ENCODE data around the gene SH3BP5L.
A peak's percentile ranks its signal among the peaks of the same experiment; 100 is the strongest.

The SH3BP5L gene

GRCh38 chr1:248824701-248825100 lies 1.0 kb downstream of the SH3BP5L start:
- Histone ChIP-seq H3K27me3 (ENCODE audit: insufficient read depth, insufficient read length) (no peaks in the 10 kb centered on the region), H3K9me3 (ENCODE audit: insufficient read depth, low read length) (no peaks in the 10 kb centered on the region), H3K4me3 (ENCODE audit: insufficient read length, low read depth) (peak overlapping the region; percentile 95), H3K4me1 (ENCODE audit: insufficient read depth, insufficient read length) (peaks cover 2% of the 10 kb centered on the region), H3K9ac (ENCODE audit: insufficient read length, low read depth) (peak overlapping the region; percentile 93), H3K36me3 (ENCODE audit: insufficient read depth, insufficient read length, low read length) (peaks cover 51% of the 10 kb centered on the region)
- TF ChIP-seq ZNF274 (IDR thresholded peaks at IDR 0.05; ENCODE audit: low read depth, low read length) (no peak), YY1 (IDR thresholded peaks at IDR 0.05; ENCODE audit: insufficient read depth, insufficient read length) (no peak), SUZ12 (IDR thresholded peaks at IDR 0.05; ENCODE audit: extremely low read depth, insufficient read depth, insufficient read length) (no peak)
- DNase-seq (ENCODE audit: low read depth, low spot score), result no peak

- DNase-seq (ENCODE audit: low read depth, low spot score), result no peak
- Histone ChIP-seq H3K9me3 (ENCODE audit: insufficient read depth, low read length) (no peaks in the 10 kb centered on the region), H3K36me3 (ENCODE audit: insufficient read depth, insufficient read length, low read length) (peaks cover 51% of the 10 kb centered on the region), H3K27me3 (ENCODE audit: insufficient read depth, insufficient read length) (no peaks in the 10 kb centered on the region), H3K9ac (ENCODE audit: insufficient read length, low read depth) (peak overlapping the region; percentile 43), H3K4me3 (ENCODE audit: insufficient read length, low read depth) (peak overlapping the region; percentile 95), H3K4me1 (ENCODE audit: insufficient read depth, insufficient read length) (peaks cover 2% of the 10 kb centered on the region)
- TF ChIP-seq YY1 (IDR thresholded peaks at IDR 0.05; ENCODE audit: insufficient read depth, insufficient read length) (no peak), ZNF274 (IDR thresholded peaks at IDR 0.05; ENCODE audit: low read depth, low read length) (no peak), SUZ12 (IDR thresholded peaks at IDR 0.05; ENCODE audit: extremely low read depth, insufficient read depth, insufficient read length) (no peak)
Observed at GRCh38 chr1:248824301-248824700, 1.4 kb downstream of the SH3BP5L start.

- no peaks in the 10 kb centered on the region for H3K27me3 ChIP-seq (ENCODE audit: insufficient read depth, insufficient read length)
- no peaks in the 10 kb centered on the region for H3K9me3 ChIP-seq (ENCODE audit: insufficient read depth, low read length)
- H3K36me3 ChIP-seq (ENCODE audit: insufficient read depth, insufficient read length, low read length), result peaks cover 57% of the 10 kb centered on the region
- TF ChIP-seq ZNF274 (IDR thresholded peaks at IDR 0.05; ENCODE audit: low read depth, low read length) (no peak), SUZ12 (IDR thresholded peaks at IDR 0.05; ENCODE audit: extremely low read depth, insufficient read depth, insufficient read length) (no peak), YY1 (IDR thresholded peaks at IDR 0.05; ENCODE audit: insufficient read depth, insufficient read length) (no peak)
- DNase-seq (ENCODE audit: low read depth, low spot score), result no peak
- H3K4me3 ChIP-seq (ENCODE audit: insufficient read length, low read depth), result no peak overlapping the region
- peaks cover 2% of the 10 kb centered on the region for H3K4me1 ChIP-seq (ENCODE audit: insufficient read depth, insufficient read length)
- no peak overlapping the region for H3K9ac ChIP-seq (ENCODE audit: insufficient read length, low read depth)
Observed at GRCh38 chr1:248823517-248824001, 2.2 kb downstream of the SH3BP5L start.

GRCh38 chr1:248822148-248823032 lies 3.3 kb downstream of the SH3BP5L start:
- H3K9me3 ChIP-seq (ENCODE audit: insufficient read depth, low read length), result no peaks in the 10 kb centered on the region
- DNase-seq (ENCODE audit: low read depth, low spot score), result no peak
- no peak overlapping the region for H3K4me3 ChIP-seq (ENCODE audit: insufficient read length, low read depth)
- H3K9ac ChIP-seq (ENCODE audit: insufficient read length, low read depth), result no peak overlapping the region
- peaks cover 2% of the 10 kb centered on the region for H3K4me1 ChIP-seq (ENCODE audit: insufficient read depth, insufficient read length)
- H3K36me3 ChIP-seq (ENCODE audit: insufficient read depth, insufficient read length, low read length), result peaks cover 62% of the 10 kb centered on the region
- H3K27me3 ChIP-seq (ENCODE audit: insufficient read depth, insufficient read length), result no peaks in the 10 kb centered on the region
- TF ChIP-seq SUZ12 (IDR thresholded peaks at IDR 0.05; ENCODE audit: extremely low read depth, insufficient read depth, insufficient read length), result no peak
- TF ChIP-seq ZNF274 (IDR thresholded peaks at IDR 0.05; ENCODE audit: low read depth, low read length), result no peak
- TF ChIP-seq YY1 (IDR thresholded peaks at IDR 0.05; ENCODE audit: insufficient read depth, insufficient read length), result no peak

GRCh38 chr1:248821641-248822040 lies 4.1 kb downstream of the SH3BP5L start:
- H3K9ac ChIP-seq (ENCODE audit: insufficient read length, low read depth), result no peak overlapping the region
- H3K36me3 ChIP-seq (ENCODE audit: insufficient read depth, insufficient read length, low read length), result peaks cover 69% of the 10 kb centered on the region
- H3K4me1 ChIP-seq (ENCODE audit: insufficient read depth, insufficient read length), result peaks cover 2% of the 10 kb centered on the region
- TF ChIP-seq YY1 (IDR thresholded peaks at IDR 0.05; ENCODE audit: insufficient read depth, insufficient read length) (no peak), SUZ12 (IDR thresholded peaks at IDR 0.05; ENCODE audit: extremely low read depth, insufficient read depth, insufficient read length) (no peak), ZNF274 (IDR thresholded peaks at IDR 0.05; ENCODE audit: low read depth, low read length) (no peak)
- no peaks in the 10 kb centered on the region for H3K9me3 ChIP-seq (ENCODE audit: insufficient read depth, low read length)
- H3K27me3 ChIP-seq (ENCODE audit: insufficient read depth, insufficient read length), result no peaks in the 10 kb centered on the region
- no peak for DNase-seq (ENCODE audit: low read depth, low spot score)
- H3K4me3 ChIP-seq (ENCODE audit: insufficient read length, low read depth), result no peak overlapping the region

GRCh38 chr1:248821101-248821500 lies 4.6 kb downstream of the SH3BP5L start:
- no peak overlapping the region for H3K4me3 ChIP-seq (ENCODE audit: insufficient read length, low read depth)

GRCh38 chr1:248820041-248820585 lies 5.6 kb downstream of the SH3BP5L start:
- H3K36me3 ChIP-seq (ENCODE audit: insufficient read depth, insufficient read length, low read length), result peaks cover 84% of the 10 kb centered on the region
- no peak overlapping the region for H3K4me3 ChIP-seq (ENCODE audit: insufficient read length, low read depth)
- H3K27me3 ChIP-seq (ENCODE audit: insufficient read depth, insufficient read length), result no peaks in the 10 kb centered on the region
- H3K9me3 ChIP-seq (ENCODE audit: insufficient read depth, low read length), result no peaks in the 10 kb centered on the region
- DNase-seq (ENCODE audit: low read depth, low spot score), result no peak
- peaks cover 10% of the 10 kb centered on the region for H3K4me1 ChIP-seq (ENCODE audit: insufficient read depth, insufficient read length)
- TF ChIP-seq ZNF274 (IDR thresholded peaks at IDR 0.05; ENCODE audit: low read depth, low read length) (no peak), YY1 (IDR thresholded peaks at IDR 0.05; ENCODE audit: insufficient read depth, insufficient read length) (no peak), SUZ12 (IDR thresholded peaks at IDR 0.05; ENCODE audit: extremely low read depth, insufficient read depth, insufficient read length) (no peak)
- no peak overlapping the region for H3K9ac ChIP-seq (ENCODE audit: insufficient read length, low read depth)

More at GRCh38 chr1:248821101-248821500, 4.6 kb downstream of the SH3BP5L start:
- H3K4me1 ChIP-seq (ENCODE audit: insufficient read depth, insufficient read length), result peaks cover 5% of the 10 kb centered on the region
- TF ChIP-seq SUZ12 (IDR thresholded peaks at IDR 0.05; ENCODE audit: extremely low read depth, insufficient read depth, insufficient read length), result no peak
- TF ChIP-seq ZNF274 (IDR thresholded peaks at IDR 0.05; ENCODE audit: low read depth, low read length), result no peak
- no peak for TF ChIP-seq YY1 (IDR thresholded peaks at IDR 0.05; ENCODE audit: insufficient read depth, insufficient read length)
- no peak for DNase-seq (ENCODE audit: low read depth, low spot score)
- no peak overlapping the region for H3K9ac ChIP-seq (ENCODE audit: insufficient read length, low read depth)
- peaks cover 74% of the 10 kb centered on the region for H3K36me3 ChIP-seq (ENCODE audit: insufficient read depth, insufficient read length, low read length)
- no peaks in the 10 kb centered on the region for H3K9me3 ChIP-seq (ENCODE audit: insufficient read depth, low read length)
- H3K27me3 ChIP-seq (ENCODE audit: insufficient read depth, insufficient read length), result no peaks in the 10 kb centered on the region
